ENCODE data around the gene ATXN7L3.
"Not testable (repeated sequence)": the region's sequence is repeated elsewhere in the genome, so short reads cannot be mapped to it uniquely, and the experiment has no call there.

ATXN7L3 gene

DNA sequence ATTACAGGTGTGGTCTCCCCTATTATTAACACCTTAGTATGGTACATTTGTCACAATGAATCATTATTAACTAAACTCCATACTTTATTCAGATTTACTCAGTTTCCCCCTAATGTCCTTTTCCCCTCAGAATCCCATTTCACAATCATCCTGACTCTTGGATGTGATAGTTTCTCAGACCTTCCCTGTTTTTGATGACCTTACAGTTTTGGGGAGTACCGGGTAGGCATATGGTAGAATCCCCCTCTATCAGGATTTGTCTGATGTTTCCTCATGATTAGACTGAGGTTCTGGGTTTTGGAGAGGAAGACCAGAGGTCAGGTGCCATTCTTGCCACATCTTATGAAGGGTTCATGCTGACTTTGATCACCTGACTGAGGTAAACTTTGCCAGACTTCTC is 35.2 kb downstream of the ATXN7L3 start:
- Histone ChIP-seq H3K27me3 (replicated peaks; ENCODE audit: control insufficient read depth, insufficient read depth, low read length) (no peaks in the 10 kb centered on the region), H3K4me1 (ENCODE audit: control insufficient read depth, insufficient read depth, low read length) (peaks cover 3% of the 10 kb centered on the region), H3K9ac (ENCODE audit: low read length) (no peak overlapping the region), H3K9me3 (ENCODE audit: control insufficient read depth, low read length) (no peaks in the 10 kb centered on the region), H3K36me3 (ENCODE audit: control insufficient read depth, insufficient read depth, low read length, severe bottlenecking) (peaks cover 10% of the 10 kb centered on the region), H3K4me3 (ENCODE audit: low read length) (no peak overlapping the region)
- no peak for DNase-seq (ENCODE audit: low read depth)

DNA sequence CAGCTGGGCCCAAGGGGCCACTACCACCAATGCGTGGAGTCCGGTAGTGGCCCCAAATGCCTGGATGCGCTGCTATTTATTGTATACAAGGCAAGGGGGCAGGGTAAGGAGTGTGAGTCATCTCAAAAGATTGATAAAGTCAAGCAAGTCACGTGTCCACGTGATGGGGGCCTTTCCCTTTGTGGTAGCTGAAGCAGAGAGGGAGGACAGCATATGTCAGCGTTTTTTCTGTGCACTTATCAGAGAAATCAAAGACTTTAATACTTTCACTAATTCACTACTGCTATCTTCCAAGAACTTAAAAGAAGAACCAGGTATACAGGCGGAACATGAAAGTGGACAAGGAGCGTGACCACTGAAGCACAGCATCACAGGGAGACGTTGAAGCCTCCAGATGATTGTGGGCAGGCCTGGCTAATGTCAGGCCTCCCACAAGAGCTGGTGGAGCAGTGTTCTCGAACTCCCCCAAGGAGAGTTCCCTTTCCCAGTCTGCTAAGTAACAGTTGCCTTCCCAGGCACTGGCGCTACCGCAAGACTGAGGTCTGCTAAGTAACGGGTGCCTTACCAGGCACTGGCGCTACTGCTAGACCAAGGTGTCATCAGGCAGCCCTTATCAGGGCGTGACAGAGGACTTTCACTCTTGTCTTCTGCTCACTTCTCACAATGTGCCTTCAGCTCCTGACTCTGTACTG is 40.0 kb downstream of the ATXN7L3 start:
- no peak overlapping the region for H3K4me3 ChIP-seq (ENCODE audit: low read length)

DNA sequence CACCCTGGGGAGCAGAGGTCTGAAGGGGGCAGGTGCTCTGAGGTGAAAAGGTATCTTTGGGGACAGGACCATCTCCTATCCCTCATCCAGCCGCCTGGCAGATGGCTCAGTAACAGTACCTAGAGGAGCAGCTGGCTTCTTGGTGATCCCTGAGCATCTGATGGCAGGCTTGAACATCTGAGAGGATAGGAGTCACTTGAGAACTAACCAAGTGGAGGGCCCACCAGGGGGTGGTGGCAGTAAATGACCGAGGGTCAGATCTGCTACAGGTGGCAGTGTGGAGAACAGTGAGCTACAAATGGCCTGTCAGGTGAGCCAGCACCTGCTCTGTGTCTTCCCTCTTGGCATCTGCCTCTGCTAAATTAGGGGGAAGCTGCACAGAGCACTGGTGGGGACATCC is 44.2 kb downstream of the ATXN7L3 start:
- no peaks in the 10 kb centered on the region for H3K9me3 ChIP-seq (ENCODE audit: control insufficient read depth, low read length)
- H3K36me3 ChIP-seq (ENCODE audit: control insufficient read depth, insufficient read depth, low read length, severe bottlenecking), result peaks cover 30% of the 10 kb centered on the region
- no peak overlapping the region for H3K9ac ChIP-seq (ENCODE audit: low read length)
- no peaks in the 10 kb centered on the region for H3K27me3 ChIP-seq (replicated peaks; ENCODE audit: control insufficient read depth, insufficient read depth, low read length)
- H3K4me3 ChIP-seq (ENCODE audit: low read length), result no peak overlapping the region
- DNase-seq (ENCODE audit: low read depth), result no peak
- no peaks in the 10 kb centered on the region for H3K4me1 ChIP-seq (ENCODE audit: control insufficient read depth, insufficient read depth, low read length)

More for the DNA sequence above, 40.0 kb downstream of the ATXN7L3 start:
- H3K27me3 ChIP-seq (replicated peaks; ENCODE audit: control insufficient read depth, insufficient read depth, low read length), result no peaks in the 10 kb centered on the region
- H3K36me3 ChIP-seq (ENCODE audit: control insufficient read depth, insufficient read depth, low read length, severe bottlenecking), result peaks cover 33% of the 10 kb centered on the region
- no peaks in the 10 kb centered on the region for H3K4me1 ChIP-seq (ENCODE audit: control insufficient read depth, insufficient read depth, low read length)
- no peak for DNase-seq (ENCODE audit: low read depth)
- H3K9me3 ChIP-seq (ENCODE audit: control insufficient read depth, low read length), result no peaks in the 10 kb centered on the region
- no peak overlapping the region for H3K9ac ChIP-seq (ENCODE audit: low read length)

DNA sequence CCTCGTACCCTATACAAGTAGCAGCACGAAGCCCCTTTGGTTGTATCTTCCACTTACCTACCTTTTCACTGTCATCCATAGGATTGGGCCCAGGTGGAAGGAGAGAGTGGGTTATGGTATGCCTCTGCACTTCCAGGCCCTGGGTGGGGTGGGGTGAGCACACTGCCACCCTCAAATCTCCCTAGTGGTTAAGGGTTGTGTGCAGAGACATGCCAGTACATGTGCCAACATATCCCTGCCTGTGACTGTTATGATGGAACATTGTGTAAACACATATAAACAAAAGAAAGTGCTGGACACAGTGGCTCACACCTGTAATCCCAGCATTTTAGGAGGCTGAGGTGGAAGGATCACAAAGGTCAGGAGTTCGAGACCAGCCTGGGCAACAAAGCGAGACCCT is 46.8 kb downstream of the ATXN7L3 start:
- H3K4me3 ChIP-seq (ENCODE audit: low read length), result no peak overlapping the region
- peaks cover 12% of the 10 kb centered on the region for H3K4me1 ChIP-seq (ENCODE audit: control insufficient read depth, insufficient read depth, low read length)
- DNase-seq (ENCODE audit: low read depth), result no peak
- H3K9ac ChIP-seq (ENCODE audit: low read length), result no peak overlapping the region
- H3K27me3 ChIP-seq (replicated peaks; ENCODE audit: control insufficient read depth, insufficient read depth, low read length), result no peaks in the 10 kb centered on the region
- H3K36me3 ChIP-seq (ENCODE audit: control insufficient read depth, insufficient read depth, low read length, severe bottlenecking), result peaks cover 24% of the 10 kb centered on the region
- no peaks in the 10 kb centered on the region for H3K9me3 ChIP-seq (ENCODE audit: control insufficient read depth, low read length)

DNA sequence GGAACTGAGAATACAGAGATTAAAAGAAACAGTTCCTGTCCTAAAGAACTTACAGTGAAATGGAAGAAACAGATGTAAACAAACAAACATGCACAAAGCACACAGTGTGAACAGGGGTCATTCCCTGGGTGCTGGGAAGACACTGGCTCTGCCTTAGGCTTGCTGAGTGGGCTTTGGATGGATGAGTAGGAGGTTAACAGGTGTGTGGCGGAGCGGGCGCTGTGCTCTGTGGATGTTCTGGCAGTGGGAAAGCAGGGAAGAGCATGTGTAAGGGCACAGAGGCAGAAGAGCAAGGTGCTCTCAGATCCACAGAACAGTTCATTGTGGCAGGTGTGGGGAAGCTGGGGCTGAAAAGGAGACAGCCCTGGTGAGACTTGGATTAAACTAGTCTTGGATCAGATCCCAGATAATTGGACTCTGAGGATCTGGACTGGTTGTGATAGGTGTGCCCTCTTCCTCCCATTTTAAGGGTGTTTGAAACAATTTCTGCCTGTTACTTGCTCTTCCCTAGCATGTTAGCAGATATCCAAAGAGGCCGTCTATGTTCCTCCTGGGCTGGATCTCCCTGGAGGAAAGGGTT is 49.8 kb downstream of the ATXN7L3 start:
- H3K4me3 ChIP-seq (ENCODE audit: low read length), result no peak overlapping the region
- peaks cover 10% of the 10 kb centered on the region for H3K36me3 ChIP-seq (ENCODE audit: control insufficient read depth, insufficient read depth, low read length, severe bottlenecking)
- no peaks in the 10 kb centered on the region for H3K9me3 ChIP-seq (ENCODE audit: control insufficient read depth, low read length)
- H3K27me3 ChIP-seq (replicated peaks; ENCODE audit: control insufficient read depth, insufficient read depth, low read length), result no peaks in the 10 kb centered on the region
- DNase-seq (ENCODE audit: low read depth), result no peak
- H3K4me1 ChIP-seq (ENCODE audit: control insufficient read depth, insufficient read depth, low read length), result peaks cover 21% of the 10 kb centered on the region
- H3K9ac ChIP-seq (ENCODE audit: low read length), result no peak overlapping the region

- not testable (repeated sequence) for H3K9ac ChIP-seq (ENCODE audit: low read length); H3K9me3 ChIP-seq (ENCODE audit: control insufficient read depth, low read length); H3K27me3 ChIP-seq (replicated peaks; ENCODE audit: control insufficient read depth, insufficient read depth, low read length); DNase-seq (ENCODE audit: low read depth); H3K36me3 ChIP-seq (ENCODE audit: control insufficient read depth, insufficient read depth, low read length, severe bottlenecking); H3K4me3 ChIP-seq (ENCODE audit: low read length)
- peaks cover 28% of the 10 kb centered on the region for H3K4me1 ChIP-seq (ENCODE audit: control insufficient read depth, insufficient read depth, low read length)
These were observed 50.6 kb downstream of the ATXN7L3 start for GRCh38 chr17:44149066-44149465.

DNA sequence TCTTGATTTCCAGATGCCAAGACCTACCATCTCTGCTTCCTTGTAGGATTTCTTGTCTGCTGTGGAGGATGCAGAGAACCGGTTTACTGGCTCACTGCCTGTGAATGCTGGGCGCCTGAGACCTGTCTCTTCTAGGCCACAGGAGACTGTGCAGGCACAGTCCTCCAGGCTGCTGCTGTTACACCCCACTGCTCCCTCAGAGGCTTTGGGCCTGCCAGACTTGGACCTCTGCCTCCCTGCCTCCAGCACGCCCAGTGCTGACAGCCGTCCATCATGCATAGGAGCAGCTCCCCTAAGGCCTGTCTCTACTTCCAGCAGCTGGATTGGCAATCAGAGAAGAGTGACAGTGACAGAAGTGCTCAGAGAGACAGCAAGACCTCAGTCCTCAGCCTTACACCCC is 51.9 kb downstream of the ATXN7L3 start:
- Histone ChIP-seq H3K9ac (ENCODE audit: low read length) (no peak overlapping the region), H3K9me3 (ENCODE audit: control insufficient read depth, low read length) (no peaks in the 10 kb centered on the region), H3K27me3 (replicated peaks; ENCODE audit: control insufficient read depth, insufficient read depth, low read length) (no peaks in the 10 kb centered on the region), H3K4me1 (ENCODE audit: control insufficient read depth, insufficient read depth, low read length) (peaks cover 33% of the 10 kb centered on the region), H3K36me3 (ENCODE audit: control insufficient read depth, insufficient read depth, low read length, severe bottlenecking) (peaks cover 8% of the 10 kb centered on the region), H3K4me3 (ENCODE audit: low read length) (no peak overlapping the region)
- DNase-seq (ENCODE audit: low read depth), result no peak

GRCh38 chr17:44146375-44147346 is 53.0 kb downstream of the ATXN7L3 start:
- Histone ChIP-seq H3K36me3 (ENCODE audit: control insufficient read depth, insufficient read depth, low read length, severe bottlenecking) (peaks cover 4% of the 10 kb centered on the region), H3K4me3 (ENCODE audit: low read length) (no peak overlapping the region), H3K9me3 (ENCODE audit: control insufficient read depth, low read length) (no peaks in the 10 kb centered on the region), H3K27me3 (replicated peaks; ENCODE audit: control insufficient read depth, insufficient read depth, low read length) (no peaks in the 10 kb centered on the region), H3K4me1 (ENCODE audit: control insufficient read depth, insufficient read depth, low read length) (peaks cover 38% of the 10 kb centered on the region), H3K9ac (ENCODE audit: low read length) (no peak overlapping the region)
- DNase-seq (ENCODE audit: low read depth), result no peak

GRCh38 chr17:44144966-44145739 is 54.5 kb downstream of the ATXN7L3 start:
- peak; percentile 32 for DNase-seq (ENCODE audit: low read depth)
- Histone ChIP-seq H3K27me3 (replicated peaks; ENCODE audit: control insufficient read depth, insufficient read depth, low read length) (no peaks in the 10 kb centered on the region), H3K36me3 (ENCODE audit: control insufficient read depth, insufficient read depth, low read length, severe bottlenecking) (peaks cover 4% of the 10 kb centered on the region), H3K4me3 (ENCODE audit: low read length) (no peak overlapping the region), H3K4me1 (ENCODE audit: control insufficient read depth, insufficient read depth, low read length) (peaks cover 38% of the 10 kb centered on the region), H3K9ac (ENCODE audit: low read length) (peak overlapping the region; percentile 33), H3K9me3 (ENCODE audit: control insufficient read depth, low read length) (no peaks in the 10 kb centered on the region)

DNA sequence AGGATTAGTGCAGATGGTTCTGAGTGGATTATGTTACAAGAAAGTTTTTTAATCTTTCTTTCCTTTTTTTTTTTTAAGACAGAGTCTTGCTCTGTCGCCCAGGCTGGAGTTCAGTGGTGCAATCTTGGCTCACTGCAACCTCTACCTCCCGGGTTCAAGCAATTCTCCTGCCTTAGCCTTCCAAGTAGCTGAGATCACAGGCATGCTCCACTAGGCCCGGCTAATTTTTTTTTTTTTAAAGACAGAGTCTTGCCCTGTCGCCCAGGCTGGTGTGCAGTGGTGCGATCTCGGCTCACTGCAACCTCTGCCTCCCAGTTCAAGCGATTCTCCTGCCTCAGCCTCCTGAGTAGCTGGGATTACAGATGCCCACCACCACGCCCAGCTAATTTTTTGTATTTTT is 55.8 kb downstream of the ATXN7L3 start:
- not testable (repeated sequence) for H3K36me3 ChIP-seq (ENCODE audit: control insufficient read depth, insufficient read depth, low read length, severe bottlenecking); H3K9me3 ChIP-seq (ENCODE audit: control insufficient read depth, low read length); H3K4me3 ChIP-seq (ENCODE audit: low read length); H3K9ac ChIP-seq (ENCODE audit: low read length); H3K27me3 ChIP-seq (replicated peaks; ENCODE audit: control insufficient read depth, insufficient read depth, low read length); DNase-seq (ENCODE audit: low read depth)
- H3K4me1 ChIP-seq (ENCODE audit: control insufficient read depth, insufficient read depth, low read length), result peaks cover 30% of the 10 kb centered on the region
